GM19351 (cell line): Measurements from ENCODE around the gene EEFSEC.

ENCODE experiments used
- ATAC-seq: cut with Tn5 transposase; IDR thresholded peaks from one replicate; pipeline ENCODE4 v1.9.1; 2021; ENCODE audit warnings: mild to moderate bottlenecking, moderate library complexity; ENCODE audit not compliant: unreplicated experiment

The EEFSEC gene

GRCh38 chr3:128421439-128421836 is 268.2 kb downstream of the EEFSEC start:
- no peak for ATAC-seq

- ATAC-seq: no peak
These were observed 268.7 kb downstream of the EEFSEC start for GRCh38 chr3:128421966-128422365.

GRCh38 chr3:128422762-128423524 is 269.7 kb downstream of the EEFSEC start:
- ATAC-seq: no peak

- no peak for ATAC-seq
These were observed 270.4 kb downstream of the EEFSEC start for GRCh38 chr3:128423525-128424147.

GRCh38 chr3:128424508-128425069 is 271.3 kb downstream of the EEFSEC start:
- ATAC-seq: no peak

GRCh38 chr3:128425142-128425845 is 272.0 kb downstream of the EEFSEC start:
- no peak for ATAC-seq

- no peak for ATAC-seq
These were observed 272.5 kb downstream of the EEFSEC start for GRCh38 chr3:128425846-128426127.

GRCh38 chr3:128426128-128426921 is 273.0 kb downstream of the EEFSEC start:
- ATAC-seq: peak; percentile 79

GRCh38 chr3:128427175-128427857 is 274.0 kb downstream of the EEFSEC start:
- no peak for ATAC-seq

- no peak for ATAC-seq
These were observed 274.9 kb downstream of the EEFSEC start for GRCh38 chr3:128427872-128428822.

- ATAC-seq: no peak
These were observed 276.0 kb downstream of the EEFSEC start for GRCh38 chr3:128429275-128429674.

- no peak for ATAC-seq
These were observed 276.5 kb downstream of the EEFSEC start for GRCh38 chr3:128429751-128430150.

GRCh38 chr3:128430301-128430700 is 277.0 kb downstream of the EEFSEC start:
- no peak for ATAC-seq

GRCh38 chr3:128430731-128431130 is 277.4 kb downstream of the EEFSEC start:
- no peak for ATAC-seq

GRCh38 chr3:128431803-128432300 is 278.6 kb downstream of the EEFSEC start:
- ATAC-seq: no peak

GRCh38 chr3:128432301-128432970 is 279.2 kb downstream of the EEFSEC start:
- no peak for ATAC-seq

- ATAC-seq: no peak
These were observed 279.9 kb downstream of the EEFSEC start for GRCh38 chr3:128432971-128433836.

GRCh38 chr3:128433837-128434165 is 280.5 kb downstream of the EEFSEC start:
- no peak for ATAC-seq
